Endodermal cell (in vitro differentiated cells): ENCODE data around the gene TTC23. TPM values are rescaled to one million over a fixed set of nuclear protein-coding genes. Genes with fewer than 3 reads are reported as not detected.

Source experiments
- DNase-seq: peaks from one replicate; pipeline ENCODE4 v3.0.0-alpha.2; 2017
- H3K27ac ChIP-seq: 2 replicates; pipeline ENCODE4 v1.5.1; 2013; ENCODE audit warnings: mild to moderate bottlenecking, low read depth, low read length, moderate library complexity
- H3K27me3 ChIP-seq: 2 replicates; pipeline ENCODE4 v1.6.1; 2013; ENCODE audit warnings: mild to moderate bottlenecking, low read length, moderate library complexity; ENCODE audit not compliant: insufficient read depth, control insufficient read depth, poor library complexity, severe bottlenecking
- H3K36me3 ChIP-seq: 2 replicates; pipeline ENCODE4 v1.7.0; 2013; ENCODE audit warnings: mild to moderate bottlenecking, low read length, moderate library complexity; ENCODE audit not compliant: control insufficient read depth, insufficient read depth
- H3K4me1 ChIP-seq: one replicate; pipeline ENCODE4 v1.7.0; 2013; ENCODE audit warnings: low read length; ENCODE audit not compliant: control insufficient read depth, insufficient read depth
- H3K4me3 ChIP-seq: 2 replicates; pipeline ENCODE4 v1.5.1; 2013; ENCODE audit warnings: mild to moderate bottlenecking, low read length, moderate library complexity
- H3K9ac ChIP-seq: 2 replicates; pipeline ENCODE4 v1.6.1; 2013; ENCODE audit warnings: mild to moderate bottlenecking, low read length, moderate library complexity; ENCODE audit not compliant: poor library complexity, severe bottlenecking; ENCODE audit errors: extremely low read depth
- H3K9me3 ChIP-seq: 2 replicates; pipeline ENCODE4 v1.6.1; 2013; ENCODE audit warnings: mild to moderate bottlenecking, low read length, moderate library complexity; ENCODE audit not compliant: control insufficient read depth
- H3K27ac Mint-ChIP-seq: 2 replicates; pipeline ENCODE4 v1.8.0; 2020; ENCODE audit warnings: mixed read lengths
- H3K27me3 Mint-ChIP-seq: 2 replicates; pipeline ENCODE4 v1.8.0; 2021; ENCODE audit warnings: mild to moderate bottlenecking, mixed read lengths; ENCODE audit not compliant: insufficient read depth
- H3K36me3 Mint-ChIP-seq: 2 replicates; pipeline ENCODE4 v1.8.0; 2020; ENCODE audit warnings: low read depth, mixed read lengths
- H3K4me1 Mint-ChIP-seq: 2 replicates; pipeline ENCODE4 v1.8.0; 2020; ENCODE audit warnings: mixed read lengths
- H3K4me3 Mint-ChIP-seq: 2 replicates; pipeline ENCODE4 v1.8.0; 2020; ENCODE audit warnings: mild to moderate bottlenecking, moderate library complexity, mixed read lengths
- H3K9me3 Mint-ChIP-seq: 2 replicates; pipeline ENCODE4 v1.8.0; 2020; ENCODE audit warnings: mild to moderate bottlenecking, mixed read lengths
- CTCF ChIP-seq: fragments of 200-600 bp; sonication (generic); conservative IDR thresholded peaks from 2 replicates; pipeline ENCODE4 v1.5.0; 2021; ENCODE audit warnings: antibody characterized with exemption, mild to moderate bottlenecking
- WGBS, 2 experiments: methylation state at CpG; one replicate each; pipeline versions ENCODE4 v1.1.5 to v1.1.7; 2013; ENCODE audit warnings: missing lambda C conversion rate in 2 of 2, mixed read lengths in 1 of 2; ENCODE audit not compliant: insufficient coverage in 1 of 2, insufficient read length in 1 of 2; 5-methylcytosine and 5-hydroxymethylcytosine counted together
- total RNA-seq, 2 donors: library from RNA; stranded (reverse); fragmentation: NEBNext Ultra II Directional in 1 of 2; extraction: Animal tissue kit (Norgen Biotek cat#: 25700) in 1 of 2; gene quantifications; 2 replicates in 1 of 2; 3 replicates in 1 of 2; pipeline ENCODE4 v1.2.1, GENCODE V29; 2021

The TTC23 gene
- total RNA-seq, 2 donors from 2014 or later = 20.7 to 26.3 TPM

- peaks cover 5% of the 10 kb centered on the region for H3K9me3 Mint-ChIP-seq
- peaks cover 9% of the 10 kb centered on the region for H3K9me3 ChIP-seq
- no peak overlapping the region for H3K27ac ChIP-seq
- H3K4me1 Mint-ChIP-seq = peaks cover 50% of the 10 kb centered on the region
- peak overlapping the region; percentile 51 for H3K4me3 Mint-ChIP-seq
- peak overlapping the region; percentile 73 for H3K4me3 ChIP-seq
- peak overlapping the region; percentile 67 for H3K9ac ChIP-seq
- H3K4me1 ChIP-seq = peaks cover 10% of the 10 kb centered on the region
- peak overlapping the region; percentile 94 for H3K27ac Mint-ChIP-seq
- DNase-seq = peak; percentile 70
- peaks cover 24% of the 10 kb centered on the region for H3K36me3 Mint-ChIP-seq
- H3K27me3 ChIP-seq = no peaks in the 10 kb centered on the region
- no peaks in the 10 kb centered on the region for H3K27me3 Mint-ChIP-seq
- peaks cover 6% of the 10 kb centered on the region for H3K36me3 ChIP-seq
- 68 to 95% methylated on average over 3 to 5 of the region's 6 CpGs for WGBS, 2 experiments
- TF ChIP-seq CTCF = no peak
These were observed 96.3 kb downstream of the TTC23 start for GRCh38 chr15:99153026-99153535.

GRCh38 chr15:99151156-99151555 is 98.2 kb downstream of the TTC23 start:
- H3K27ac Mint-ChIP-seq = peak overlapping the region; percentile 36
- H3K4me3 Mint-ChIP-seq = no peak overlapping the region
- Histone ChIP-seq H3K27me3 (no peaks in the 10 kb centered on the region), H3K4me3 (no peak overlapping the region), H3K27ac (no peak overlapping the region), H3K36me3 (peaks cover 11% of the 10 kb centered on the region), H3K9ac (no peak overlapping the region), H3K4me1 (peaks cover 10% of the 10 kb centered on the region), H3K9me3 (peaks cover 9% of the 10 kb centered on the region)
- TF ChIP-seq CTCF = no peak
- peaks cover 30% of the 10 kb centered on the region for H3K36me3 Mint-ChIP-seq
- DNase-seq = peak; percentile 48
- H3K4me1 Mint-ChIP-seq = peaks cover 49% of the 10 kb centered on the region
- H3K9me3 Mint-ChIP-seq = peaks cover 5% of the 10 kb centered on the region
- WGBS, 2 experiments = 90 to 100% methylated on average over 2 of the region's 2 CpGs
- H3K27me3 Mint-ChIP-seq = no peaks in the 10 kb centered on the region

GRCh38 chr15:99149366-99149765 is 100.0 kb downstream of the TTC23 start:
- peak; percentile 46 for DNase-seq
- peaks cover 30% of the 10 kb centered on the region for H3K36me3 Mint-ChIP-seq
- H3K9ac ChIP-seq = no peak overlapping the region
- peaks cover 5% of the 10 kb centered on the region for H3K9me3 Mint-ChIP-seq
- peaks cover 57% of the 10 kb centered on the region for H3K4me1 Mint-ChIP-seq
- H3K27me3 ChIP-seq = no peaks in the 10 kb centered on the region
- H3K27ac ChIP-seq = no peak overlapping the region
- H3K4me1 ChIP-seq = peaks cover 7% of the 10 kb centered on the region
- H3K4me3 ChIP-seq = no peak overlapping the region
- H3K36me3 ChIP-seq = peaks cover 11% of the 10 kb centered on the region
- peaks cover 9% of the 10 kb centered on the region for H3K9me3 ChIP-seq
- no peaks in the 10 kb centered on the region for H3K27me3 Mint-ChIP-seq
- no peak overlapping the region for H3K4me3 Mint-ChIP-seq
- no peak overlapping the region for H3K27ac Mint-ChIP-seq
- no peak for TF ChIP-seq CTCF
- WGBS, 2 experiments = 92 to 93% methylated on average over 4 of the region's 4 CpGs
